ENCODE results near the gene FAM186B. TPM values are rescaled to one million over a fixed set of nuclear protein-coding genes. Genes with fewer than 3 reads are reported as not detected.

FAM186B gene
- total RNA-seq, 1 experiment from 2014 or later, result 0.42 TPM

DNA sequence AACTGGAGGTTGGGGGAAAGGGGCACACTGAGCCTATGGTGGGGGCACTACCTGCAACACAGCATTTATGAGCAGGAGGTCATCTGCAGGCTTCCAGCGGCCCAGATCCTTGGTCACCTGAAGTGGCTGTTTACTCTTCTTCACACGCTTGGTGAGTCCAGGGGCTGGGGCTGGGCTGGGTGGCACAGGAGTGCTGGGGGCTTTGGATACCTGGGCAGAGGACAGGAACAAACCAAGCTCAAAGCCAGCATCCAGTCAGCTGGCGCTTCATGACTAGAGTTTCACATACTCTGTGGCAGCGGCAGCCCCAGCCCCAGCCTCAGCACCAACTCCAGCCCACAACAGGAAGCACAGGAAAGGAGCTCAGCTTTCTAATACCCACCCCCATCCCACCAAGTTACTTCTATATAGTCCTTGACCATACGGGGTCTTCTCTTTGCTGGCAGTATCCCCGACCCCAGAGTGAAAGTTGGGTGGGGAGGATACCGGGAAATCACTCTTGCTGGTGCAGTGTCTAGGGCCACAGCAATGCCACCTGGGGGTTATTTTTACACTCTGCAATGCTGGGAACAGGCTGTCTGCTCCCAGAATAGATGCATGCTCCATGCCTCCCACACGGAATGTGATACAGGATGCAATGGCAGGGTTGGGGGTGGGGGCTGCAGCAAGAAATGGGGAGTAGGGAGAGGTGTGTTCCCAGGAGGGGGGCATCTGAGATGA, 40.6 kb downstream of the FAM186B start:
- Histone ChIP-seq H3K36me3 (ENCODE audit: control insufficient read depth in 1 of 2, insufficient read depth in 2 of 2, low read length in 2 of 2) (peaks cover 14 to 50% of the 10 kb centered on the region in 2 experiments; a peak in 3 of 4 replicates), H3K9me2 (ENCODE audit: insufficient read depth) (no peaks in the 10 kb centered on the region), H2AFZ (ENCODE audit: low read depth, low read length, poor library complexity, severe bottlenecking) (no peak overlapping the region), H3K9me3 (ENCODE audit: control insufficient read depth in 1 of 2, insufficient read depth in 1 of 2, low read depth in 1 of 2, low read length in 2 of 2) (no peaks in the 10 kb centered on the region), H3K27me3 (ENCODE audit: insufficient read depth, low read length) (no peaks in the 10 kb centered on the region), H3K4me2 (ENCODE audit: low read length) (no peak overlapping the region), H3K79me2 (ENCODE audit: insufficient read depth, low read length) (peaks cover 48% of the 10 kb centered on the region), H3K9ac (ENCODE audit: low read length) (no peak overlapping the region), H4K20me1 (ENCODE audit: insufficient read depth) (no peaks in the 10 kb centered on the region), H3K27ac (ENCODE audit: low read depth, low read length) (no peak overlapping the region; the same call in 1 of the 2 replicates), H3K4me1 (ENCODE audit: control insufficient read depth in 1 of 2, insufficient read depth in 2 of 2, low read length in 2 of 2) (peaks cover 8 to 15% of the 10 kb centered on the region in 2 experiments; a peak in 3 of 4 replicates), H3K4me3 (replicated peaks in 1 of 2; ENCODE audit: low read depth in 1 of 2, low read length in 2 of 2) (no peak overlapping the region)
- CTCF ChIA-PET, result no interaction called here
- ATAC-seq (no peak), DNase-seq (ENCODE audit: low read depth, low spot score) (no peak)
- RAD21 ChIA-PET (ENCODE audit: low non-redundant PET in 1 of 2, low total read pairs in 2 of 2, uncharacterized antibody in 2 of 2, unreplicated experiment in 2 of 2), result no interaction called here
- POLR2A ChIA-PET, result no interaction called here
- BruUV-seq (replicated peaks), result no TSS peak
- TF ChIP-seq ZFX (IDR thresholded peaks at IDR 0.05) (no peak), SRF (IDR thresholded peaks at IDR 0.05; ENCODE audit: low read depth) (no peak), RAD21 (IDR thresholded peaks at IDR 0.05; ENCODE audit: low read depth) (no peak), SIN3A (IDR thresholded peaks at IDR 0.05; ENCODE audit: low read depth) (no peak), YY1 (IDR thresholded peaks at IDR 0.05; ENCODE audit: extremely low read depth, insufficient replicate concordance, low read depth, low read length) (no peak), ZBTB33 (IDR thresholded peaks at IDR 0.05; ENCODE audit: extremely low read depth, insufficient replicate concordance, low read length) (no peak), FOSL1 (IDR thresholded peaks at IDR 0.05; ENCODE audit: low read depth) (no peak), EZH2 (IDR thresholded peaks at IDR 0.05) (no peak), EZH2phosphoT487 (IDR thresholded peaks at IDR 0.05; ENCODE audit: borderline replicate concordance) (no peak)
- TF ChIP-seq, protein P1, sequence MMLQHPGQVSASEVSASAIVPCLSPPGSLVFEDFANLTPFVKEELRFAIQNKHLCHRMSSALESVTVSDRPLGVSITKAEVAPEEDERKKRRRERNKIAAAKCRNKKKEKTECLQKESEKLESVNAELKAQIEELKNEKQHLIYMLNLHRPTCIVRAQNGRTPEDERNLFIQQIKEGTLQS (IDR thresholded peaks at IDR 0.05), result no peak
- TF ChIP-seq, protein P2, sequence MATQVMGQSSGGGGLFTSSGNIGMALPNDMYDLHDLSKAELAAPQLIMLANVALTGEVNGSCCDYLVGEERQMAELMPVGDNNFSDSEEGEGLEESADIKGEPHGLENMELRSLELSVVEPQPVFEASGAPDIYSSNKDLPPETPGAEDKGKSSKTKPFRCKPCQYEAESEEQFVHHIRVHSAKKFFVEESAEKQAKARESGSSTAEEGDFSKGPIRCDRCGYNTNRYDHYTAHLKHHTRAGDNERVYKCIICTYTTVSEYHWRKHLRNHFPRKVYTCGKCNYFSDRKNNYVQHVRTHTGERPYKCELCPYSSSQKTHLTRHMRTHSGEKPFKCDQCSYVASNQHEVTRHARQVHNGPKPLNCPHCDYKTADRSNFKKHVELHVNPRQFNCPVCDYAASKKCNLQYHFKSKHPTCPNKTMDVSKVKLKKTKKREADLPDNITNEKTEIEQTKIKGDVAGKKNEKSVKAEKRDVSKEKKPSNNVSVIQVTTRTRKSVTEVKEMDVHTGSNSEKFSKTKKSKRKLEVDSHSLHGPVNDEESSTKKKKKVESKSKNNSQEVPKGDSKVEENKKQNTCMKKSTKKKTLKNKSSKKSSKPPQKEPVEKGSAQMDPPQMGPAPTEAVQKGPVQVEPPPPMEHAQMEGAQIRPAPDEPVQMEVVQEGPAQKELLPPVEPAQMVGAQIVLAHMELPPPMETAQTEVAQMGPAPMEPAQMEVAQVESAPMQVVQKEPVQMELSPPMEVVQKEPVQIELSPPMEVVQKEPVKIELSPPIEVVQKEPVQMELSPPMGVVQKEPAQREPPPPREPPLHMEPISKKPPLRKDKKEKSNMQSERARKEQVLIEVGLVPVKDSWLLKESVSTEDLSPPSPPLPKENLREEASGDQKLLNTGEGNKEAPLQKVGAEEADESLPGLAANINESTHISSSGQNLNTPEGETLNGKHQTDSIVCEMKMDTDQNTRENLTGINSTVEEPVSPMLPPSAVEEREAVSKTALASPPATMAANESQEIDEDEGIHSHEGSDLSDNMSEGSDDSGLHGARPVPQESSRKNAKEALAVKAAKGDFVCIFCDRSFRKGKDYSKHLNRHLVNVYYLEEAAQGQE (IDR thresholded peaks at IDR 0.05; ENCODE audit: low read depth), result no peak
- intact Hi-C loops (cut with micrococcal nuclease), result loop anchor here (5.0 kb wide), 1 partner anchor 208 kb away; no protein-coding TSS in a partner anchor
